HG03097 (cell line): ENCODE data around the gene TEX35.
"Not testable (repeated sequence)": the region's sequence is repeated elsewhere in the genome, so short reads cannot be mapped to it uniquely, and the experiment has no call there.

Experiments used
- ATAC-seq: cut with Tn5 transposase; IDR thresholded peaks from one replicate; pipeline ENCODE4 v1.9.1; 2021; ENCODE audit not compliant: unreplicated experiment, low FRiP score

TEX35 gene

DNA sequence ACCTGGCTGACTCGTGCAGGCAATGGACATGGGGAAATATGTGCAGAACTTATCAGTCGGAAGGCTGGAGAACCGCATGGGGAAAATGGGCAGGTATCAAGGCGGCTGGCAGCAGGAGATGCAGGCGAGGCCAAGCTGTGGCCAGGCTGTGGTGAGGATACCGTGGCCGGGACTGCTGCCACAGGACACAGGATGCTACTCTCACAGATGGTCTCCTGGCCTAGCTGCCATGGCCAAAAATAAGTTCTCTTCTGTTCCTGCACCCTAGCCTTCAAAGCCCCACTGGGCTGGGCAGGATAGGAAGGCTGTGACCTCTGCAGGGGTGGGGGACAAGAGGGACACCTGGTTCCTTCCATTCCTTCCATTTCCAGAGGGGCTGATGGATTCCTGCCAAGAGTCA, 26.4 kb downstream of the TEX35 start:
- no peak for ATAC-seq

DNA sequence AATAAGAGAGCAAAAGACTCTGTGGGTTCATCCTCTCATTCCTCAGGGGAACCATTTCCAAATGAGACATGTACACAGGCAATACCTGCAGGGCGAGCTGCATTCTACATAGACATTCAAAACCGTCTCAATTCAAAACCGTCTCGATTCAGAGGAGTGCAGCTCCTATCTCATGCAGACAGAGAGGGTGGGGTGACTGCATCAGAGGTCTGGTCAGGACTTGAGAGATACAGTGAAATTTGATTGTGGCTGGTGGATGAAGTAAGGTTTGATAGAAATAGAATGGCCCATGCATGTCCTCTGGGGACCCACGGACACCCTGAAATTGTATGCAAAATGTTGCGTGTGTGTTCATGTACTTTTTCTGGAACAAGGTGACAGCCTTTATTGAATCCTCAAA, 27.3 kb downstream of the TEX35 start:
- no peak for ATAC-seq

DNA sequence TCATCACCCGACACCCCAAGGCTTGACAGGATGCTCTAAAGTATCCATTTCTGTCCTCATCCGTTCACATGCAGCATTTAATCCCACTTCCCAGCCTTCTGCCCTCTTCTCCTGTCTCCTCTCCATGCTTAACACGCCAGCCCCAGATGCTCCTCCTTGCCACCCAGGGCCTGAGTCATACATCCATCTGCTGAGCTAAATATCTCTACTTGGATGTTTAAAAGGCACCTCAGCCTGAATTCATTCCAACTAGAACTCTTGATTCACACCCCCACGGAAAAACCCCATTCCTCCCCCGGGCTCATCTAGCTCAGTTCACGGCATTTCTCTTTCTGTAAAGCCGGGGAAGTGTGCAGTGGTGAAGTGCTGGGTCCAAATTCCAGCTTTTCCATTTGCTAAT, 27.7 kb downstream of the TEX35 start:
- ATAC-seq = no peak

DNA sequence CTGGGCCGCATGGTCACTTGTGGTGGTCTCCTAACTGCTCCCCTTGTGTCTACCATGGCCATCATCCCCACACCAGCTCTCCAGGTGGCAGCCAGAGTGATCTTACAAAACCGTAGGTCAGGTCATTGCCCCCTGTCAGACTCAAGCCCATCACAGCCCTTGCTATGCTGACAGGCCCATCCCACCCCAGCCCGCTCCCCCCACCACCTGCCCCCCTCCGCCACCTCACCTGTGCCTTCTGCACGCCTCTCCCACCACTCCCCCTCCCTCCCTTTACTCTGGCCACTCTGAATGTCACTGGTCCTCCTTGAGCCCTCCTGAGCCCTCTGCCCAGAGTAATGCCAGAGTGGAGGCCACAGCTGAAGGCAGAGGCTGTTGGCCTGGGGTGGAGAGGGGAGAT, 28.5 kb downstream of the TEX35 start:
- no peak for ATAC-seq

DNA sequence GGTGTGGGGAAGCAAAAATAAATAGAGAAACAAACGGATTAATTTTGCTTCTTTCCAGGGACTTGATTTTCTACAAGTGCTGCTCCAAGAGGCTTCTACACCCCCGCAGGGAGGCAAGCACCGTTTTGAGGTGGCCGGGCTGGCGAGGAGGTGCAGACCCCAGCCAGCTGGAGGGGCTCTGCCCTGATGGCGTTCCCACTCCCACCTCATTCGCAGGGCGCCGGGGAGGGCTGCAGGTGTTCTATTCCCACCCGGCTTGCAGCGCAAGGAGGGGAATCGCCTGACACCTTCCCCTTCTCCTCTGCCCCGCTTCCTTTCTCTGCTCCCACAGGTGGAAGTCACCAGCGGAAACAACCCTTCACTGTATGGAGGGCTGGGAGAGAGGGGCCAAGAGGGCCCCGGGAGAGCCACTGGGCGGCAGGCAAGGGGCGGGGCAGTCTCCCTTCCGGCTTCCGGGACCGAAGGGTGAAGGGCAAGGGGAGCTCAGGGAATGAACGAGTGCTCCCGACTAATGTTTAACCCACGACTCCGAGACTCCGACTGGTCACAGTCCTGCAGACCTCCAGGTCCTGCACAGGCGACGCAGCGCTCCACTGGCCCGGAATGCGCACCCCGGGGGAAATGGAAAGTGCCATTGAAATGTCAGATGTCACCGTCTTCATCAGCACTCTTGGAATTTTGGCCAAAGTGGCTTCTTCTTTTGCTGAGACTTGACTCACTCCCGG, 29.1 kb downstream of the TEX35 start:
- ATAC-seq = peak; percentile 40

DNA sequence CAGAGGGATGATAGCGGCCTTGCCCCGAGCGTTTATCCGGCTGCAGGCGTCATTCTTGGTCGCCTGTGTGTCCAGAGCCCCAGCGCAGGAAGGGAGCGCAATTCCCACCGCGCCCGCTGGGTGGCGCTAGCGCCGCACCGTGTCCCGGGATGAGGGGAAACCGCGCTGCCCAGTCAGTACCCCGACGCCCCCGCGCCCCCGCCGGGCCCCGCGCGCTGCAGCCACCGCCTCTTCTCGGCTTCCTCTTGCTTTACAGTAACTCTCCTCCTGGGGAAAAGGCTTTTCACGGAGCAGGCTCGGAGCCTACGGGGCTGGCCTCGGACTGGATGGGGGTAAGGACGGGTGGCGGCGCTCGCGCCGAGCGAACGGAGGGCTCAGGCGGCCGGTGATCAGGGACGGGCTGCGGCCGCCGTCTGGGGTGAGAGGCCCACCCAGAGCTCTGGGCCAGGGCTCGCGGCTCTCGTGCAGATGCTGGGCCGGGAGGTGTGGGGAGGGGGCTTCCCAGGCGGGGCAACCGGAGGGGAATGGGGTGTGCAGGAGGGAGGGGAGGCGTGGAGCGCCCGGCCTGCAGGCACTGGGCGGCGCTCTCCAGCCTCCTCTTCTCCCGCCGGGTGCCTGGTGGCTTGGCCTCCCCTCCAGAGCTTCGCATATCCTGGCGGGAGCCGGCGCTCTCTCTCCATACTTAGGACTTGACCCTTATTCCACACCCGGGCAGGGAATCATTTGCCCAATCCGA, 29.8 kb downstream of the TEX35 start:
- peak; percentile 75 for ATAC-seq

DNA sequence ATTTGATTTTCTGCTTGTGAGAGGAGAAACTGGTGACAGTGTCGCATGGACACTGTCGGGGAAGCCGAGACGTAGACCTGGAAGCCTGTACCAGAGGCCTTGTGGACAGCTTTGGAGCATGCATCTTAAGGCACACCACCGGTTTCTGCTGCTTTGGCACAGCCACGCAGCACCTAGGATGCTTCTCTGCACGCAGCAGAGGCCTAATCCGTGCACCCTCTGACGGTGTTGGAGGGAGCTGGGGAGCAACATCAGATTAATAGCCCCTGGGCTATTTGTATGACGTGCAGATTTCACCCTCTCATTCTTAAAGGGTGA, 30.3 kb downstream of the TEX35 start:
- peak; percentile 27 for ATAC-seq

DNA sequence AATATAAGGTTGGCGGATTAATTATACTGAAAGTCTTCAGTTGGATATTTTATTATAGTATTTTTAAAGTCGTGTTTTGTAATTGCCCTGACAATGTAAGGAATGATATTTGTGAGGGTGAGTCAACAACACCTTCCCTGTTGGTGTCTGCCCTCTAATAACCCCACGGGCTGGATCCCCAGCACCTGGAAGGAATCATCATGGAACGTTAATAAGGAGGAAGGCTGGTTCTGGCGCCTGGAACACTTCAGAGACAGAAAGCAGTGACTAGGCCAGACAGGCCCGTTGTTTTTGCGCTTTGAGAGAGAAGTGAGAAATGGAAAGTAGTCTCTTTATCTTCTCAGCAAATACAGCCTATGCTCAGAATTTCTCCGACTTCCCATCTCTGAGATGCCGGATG, 31.6 kb downstream of the TEX35 start:
- no peak for ATAC-seq

DNA sequence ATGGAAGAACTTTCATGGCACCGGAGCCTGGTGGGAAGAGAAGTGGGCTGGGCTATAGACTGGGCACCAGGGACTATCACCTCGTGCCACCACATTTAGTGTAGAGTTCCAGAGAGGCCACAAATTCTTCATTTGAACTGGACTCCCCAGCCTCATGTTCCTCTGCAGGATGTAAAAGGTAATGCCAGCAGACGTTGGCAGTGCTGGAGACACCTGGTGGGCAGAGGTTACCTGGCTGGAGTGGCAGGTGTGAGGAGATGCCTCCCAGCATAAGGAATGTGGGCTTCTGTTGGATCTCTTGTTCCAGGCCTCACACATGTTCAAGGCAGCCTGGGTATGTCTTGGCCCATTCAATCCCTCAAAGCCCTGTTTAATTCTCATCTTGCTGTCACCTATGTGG, 35.2 kb downstream of the TEX35 start:
- ATAC-seq = no peak

DNA sequence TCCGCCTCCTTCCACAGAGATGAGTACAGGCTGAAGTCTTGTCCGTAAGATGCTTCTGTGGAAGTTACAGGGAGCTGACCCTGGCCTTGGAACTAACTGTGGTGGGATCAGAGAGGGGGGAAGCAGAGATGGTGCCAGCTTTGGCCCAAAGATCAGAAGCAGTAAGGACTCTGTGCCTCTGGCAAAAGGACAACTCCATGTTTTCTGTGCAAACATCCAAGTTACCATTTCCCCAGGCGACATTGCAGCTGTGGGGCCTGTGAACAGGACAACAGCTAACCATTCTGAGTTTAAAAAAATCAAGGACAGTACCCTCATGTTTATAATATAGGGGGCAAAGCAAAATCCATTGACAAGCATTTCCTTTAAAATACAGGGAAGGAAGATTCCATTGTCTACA, 38.4 kb downstream of the TEX35 start:
- no peak for ATAC-seq

DNA sequence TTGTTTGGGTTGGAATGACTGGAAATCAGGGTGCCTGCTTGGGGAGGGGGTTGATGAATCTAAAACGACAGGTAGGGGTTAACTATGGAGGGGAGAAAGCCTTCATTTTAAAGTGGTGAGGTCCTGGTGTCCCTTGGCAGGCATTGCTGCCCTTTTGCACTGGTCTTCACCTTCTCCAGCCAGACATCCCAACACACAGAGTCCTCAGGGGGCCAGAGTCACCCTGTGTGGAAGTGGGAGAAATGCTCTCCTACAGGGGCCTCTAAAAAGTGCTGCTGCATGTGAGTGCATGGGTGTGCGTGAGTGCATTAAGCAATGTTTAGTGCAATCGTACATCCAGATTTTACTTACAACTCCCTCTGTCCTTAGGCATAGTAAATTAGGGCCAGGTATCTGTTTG, 39.0 kb downstream of the TEX35 start:
- no peak for ATAC-seq

DNA sequence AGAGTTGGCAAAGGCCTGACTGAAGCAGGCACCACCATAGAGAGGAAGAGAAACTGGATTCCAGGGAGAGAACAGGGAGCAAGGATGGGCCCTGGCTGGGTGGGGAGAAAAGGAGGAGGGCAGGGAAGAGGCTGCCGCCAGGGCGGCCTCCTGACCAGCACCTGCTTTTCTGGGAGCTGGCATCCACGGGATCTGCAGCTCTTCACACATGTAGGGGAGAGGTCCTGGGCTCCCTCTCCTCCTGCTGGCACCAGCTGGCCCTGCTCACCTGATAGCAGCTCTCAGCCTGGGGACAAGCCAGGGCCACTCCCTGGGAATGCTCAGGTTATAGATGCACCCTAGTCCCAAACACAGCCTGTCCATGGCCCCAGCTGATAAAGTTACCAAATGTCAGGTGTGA, 39.9 kb downstream of the TEX35 start:
- no peak for ATAC-seq

DNA sequence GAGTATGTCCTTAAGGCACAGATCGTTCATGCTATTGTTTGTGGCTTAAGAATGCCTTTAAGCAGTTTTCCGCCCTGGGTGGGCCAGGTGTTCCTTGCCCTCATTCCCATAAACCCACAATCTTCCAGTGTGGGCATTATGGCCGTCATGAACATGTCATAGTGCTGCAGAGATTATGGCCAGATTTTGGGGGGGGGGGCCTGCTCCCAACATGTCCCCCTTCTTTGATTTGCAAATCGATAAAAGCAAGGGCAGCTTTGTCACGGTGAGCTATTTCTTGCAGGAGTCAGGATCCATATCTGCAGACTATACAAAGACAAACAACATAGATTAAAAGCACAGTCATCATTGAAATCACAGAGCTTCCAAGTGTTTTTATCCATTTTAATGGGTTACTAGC, 41.4 kb downstream of the TEX35 start:
- not testable (repeated sequence) for ATAC-seq

DNA sequence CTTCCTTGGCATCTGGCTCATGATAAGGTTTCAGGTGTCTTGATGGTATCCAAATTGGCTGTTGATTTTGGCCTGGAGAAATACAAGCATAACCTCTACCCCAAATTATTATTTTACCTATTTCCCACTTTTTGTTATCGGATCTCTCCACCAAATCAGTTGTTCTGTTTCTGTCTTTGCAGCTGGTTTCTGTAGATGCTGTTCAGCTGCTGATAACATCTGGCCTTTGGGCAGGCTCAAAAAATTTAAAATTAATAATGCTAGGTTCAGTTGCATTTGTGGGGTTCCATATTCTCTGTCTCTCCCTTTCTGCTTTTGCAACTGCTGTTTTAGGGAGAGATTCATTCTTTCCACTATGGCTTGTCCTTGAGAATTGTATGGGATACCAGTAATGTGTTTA, 42.7 kb downstream of the TEX35 start:
- not testable (repeated sequence) for ATAC-seq

DNA sequence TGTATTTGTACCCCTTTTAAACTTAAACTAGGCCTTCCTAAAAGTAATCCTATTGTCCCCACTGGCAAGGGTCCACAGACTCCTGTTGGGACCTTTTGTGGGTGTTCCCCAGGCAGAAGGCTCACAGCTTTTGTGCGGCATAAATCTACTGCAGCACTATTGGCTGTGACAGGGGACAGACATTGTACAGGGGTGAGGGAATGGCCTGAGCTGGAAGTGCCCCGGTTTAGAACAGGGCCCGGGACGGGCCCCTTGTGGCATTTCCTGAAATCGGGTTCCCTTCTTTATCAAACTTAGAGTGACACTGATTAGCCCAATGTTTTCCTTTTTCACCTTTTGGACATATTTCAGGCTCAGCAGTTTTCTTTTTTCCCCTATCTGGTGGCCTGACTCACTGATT, 45.9 kb downstream of the TEX35 start:
- ATAC-seq = not testable (repeated sequence)

DNA sequence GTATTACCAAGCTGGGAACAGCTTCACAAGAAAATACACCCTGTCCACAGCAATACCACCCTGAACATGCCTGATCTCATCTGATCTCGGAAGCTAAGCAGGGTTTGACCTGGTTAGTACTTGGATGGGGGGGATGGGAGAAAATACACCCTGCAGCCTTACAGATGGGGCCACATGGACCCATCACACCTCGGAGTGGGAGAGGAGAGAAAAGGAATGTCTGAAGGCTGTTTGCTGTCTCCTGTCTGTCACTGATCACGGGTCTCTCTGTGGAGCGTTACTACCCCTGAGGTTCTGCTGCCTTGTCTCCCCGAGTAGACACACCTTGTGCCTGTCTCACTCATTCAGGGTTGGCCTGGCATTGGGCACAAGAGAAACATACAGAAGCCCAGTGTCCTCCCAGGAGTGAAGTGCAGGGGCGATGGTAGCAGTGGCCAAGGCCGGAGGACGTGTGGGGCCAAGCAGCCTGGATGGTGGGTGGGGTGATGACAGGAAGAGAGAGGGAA, 48.0 kb downstream of the TEX35 start:
- ATAC-seq = no peak

DNA sequence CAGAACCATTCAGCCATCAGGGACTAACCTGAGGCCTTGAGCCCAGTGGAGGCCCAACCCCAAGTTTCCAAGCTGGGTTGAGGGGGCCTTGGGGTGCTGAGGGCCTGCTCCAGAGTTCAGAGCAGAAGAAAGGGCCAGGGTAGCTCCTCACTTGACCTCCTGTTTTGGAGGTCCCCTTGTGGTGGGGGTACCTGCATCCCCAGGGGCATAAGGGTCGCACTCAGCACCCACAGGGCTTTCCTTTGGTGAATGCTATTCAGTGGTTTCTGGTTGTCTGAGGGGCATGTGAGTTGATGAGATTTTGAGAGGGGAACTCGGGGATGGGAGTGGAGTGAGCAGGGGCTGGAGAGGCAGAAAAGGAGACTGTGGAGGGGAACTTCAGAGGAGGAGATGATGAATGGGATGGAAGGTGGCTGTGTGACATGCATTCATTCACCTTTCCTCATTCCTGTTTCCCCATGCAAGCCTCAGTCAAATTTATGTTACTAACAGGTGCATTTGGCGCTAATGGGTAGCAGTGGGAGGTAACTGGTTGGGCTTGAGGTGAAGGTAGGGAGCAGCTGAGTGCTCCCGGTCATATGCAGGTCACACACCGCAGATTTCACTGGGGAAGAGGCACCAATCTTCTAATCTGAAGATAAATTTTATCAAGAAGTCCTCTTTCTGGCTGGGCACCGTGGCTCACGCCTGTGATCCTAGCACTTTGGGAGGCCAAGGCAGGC, 50.4 kb downstream of the TEX35 start:
- no peak for ATAC-seq

DNA sequence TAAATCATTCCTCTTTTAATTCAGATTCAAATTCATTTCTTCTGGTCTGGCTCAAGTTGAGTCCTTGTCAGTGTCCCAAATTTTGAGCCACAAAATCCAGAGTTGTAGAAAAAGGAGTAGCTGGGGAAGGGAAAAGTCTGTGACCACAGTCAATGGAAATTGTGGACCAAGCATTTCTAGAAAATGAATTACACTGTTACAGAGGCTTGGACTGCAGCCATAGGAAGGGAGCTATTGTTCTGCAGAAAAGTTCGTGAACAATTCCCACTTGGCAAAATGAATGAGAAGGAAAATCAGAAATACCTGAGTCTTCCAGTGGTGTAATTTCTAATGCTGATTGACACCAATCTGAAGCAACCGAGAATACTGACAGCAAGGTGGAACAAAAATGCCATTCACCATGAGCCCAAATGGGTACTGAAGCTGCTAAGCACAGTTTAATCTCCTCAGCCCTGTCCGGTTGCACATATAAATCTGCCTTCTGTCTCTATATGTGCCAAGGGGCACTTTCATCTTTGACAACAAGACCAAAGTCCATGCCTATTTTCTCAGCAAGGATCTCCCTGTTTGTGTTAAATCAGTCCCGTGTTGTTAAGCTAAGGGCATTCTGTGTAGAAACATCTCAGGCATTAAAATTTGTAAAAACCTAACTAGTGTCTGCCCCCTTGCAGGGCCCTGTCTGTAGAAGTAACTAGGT, 51.3 kb downstream of the TEX35 start:
- ATAC-seq = no peak

DNA sequence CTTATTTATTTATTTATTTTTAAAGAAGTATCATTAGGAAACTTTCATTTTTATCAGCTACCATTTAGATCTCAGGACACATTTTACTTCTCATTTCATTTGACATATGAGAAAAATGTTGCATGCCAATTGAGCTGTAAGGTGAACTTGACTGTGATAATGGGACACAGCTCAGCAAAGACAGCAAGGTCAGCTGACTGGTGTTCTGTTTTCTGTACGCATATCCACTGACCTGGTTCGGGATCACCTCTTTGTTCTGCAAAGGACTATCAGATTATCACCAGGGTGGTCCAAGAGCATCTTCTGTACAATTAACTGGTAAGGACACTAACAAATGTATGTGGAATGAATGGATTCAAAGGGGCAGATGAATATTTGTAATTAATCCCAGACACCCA, 51.9 kb downstream of the TEX35 start:
- ATAC-seq = no peak

DNA sequence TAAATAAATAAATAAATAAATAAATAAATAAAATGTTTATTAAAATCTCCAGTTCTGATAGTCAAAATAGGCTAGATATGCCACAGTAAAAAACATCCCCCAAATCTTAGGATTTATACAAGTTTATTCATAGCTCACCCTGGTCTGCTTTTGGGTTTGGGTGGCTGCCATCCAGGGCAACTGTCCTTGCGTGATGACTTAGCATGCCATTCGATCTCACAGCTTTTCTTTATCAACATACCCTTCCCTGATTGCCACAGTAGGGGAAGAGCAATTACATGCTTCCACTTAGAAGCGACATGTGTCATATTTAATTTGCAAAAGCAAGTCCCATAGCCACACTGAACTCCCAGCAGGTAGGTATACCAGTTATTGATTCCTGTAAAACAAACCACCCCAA, 52.7 kb downstream of the TEX35 start:
- no peak for ATAC-seq

DNA sequence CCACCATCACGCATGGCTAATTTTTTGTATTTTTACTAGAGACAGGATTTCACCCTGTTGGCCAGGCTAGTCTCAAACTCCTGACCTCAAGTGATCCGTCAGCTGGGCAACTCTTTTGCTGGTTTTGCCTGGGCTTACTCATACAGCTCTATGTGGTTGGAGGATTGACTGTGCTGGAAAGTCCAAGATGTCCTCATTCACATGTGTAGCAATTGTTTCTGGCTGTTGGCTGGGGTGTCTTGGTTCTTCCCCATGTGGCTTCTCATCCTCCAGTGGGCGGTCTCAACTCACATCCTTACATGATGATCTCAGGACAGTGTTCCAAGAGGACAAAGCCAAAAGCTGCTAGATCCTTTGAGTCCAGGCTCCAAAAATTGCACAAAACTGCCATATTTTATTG, 53.3 kb downstream of the TEX35 start:
- ATAC-seq = peak; percentile 81
